Calu3 (cell line): ENCODE measurements around the gene EIF4B. TPM values are rescaled to one million over a fixed set of nuclear protein-coding genes. Genes with fewer than 3 reads are reported as not detected.
"Not testable (repeated sequence)": the region's sequence is repeated elsewhere in the genome, so short reads cannot be mapped to it uniquely, and the experiment has no call there.

ENCODE experiments used
- BruUV-seq: library from RNA; stranded (reverse); fragments of 400-500 nt; replicated peaks from 2 replicates; lab custom pipeline; 2021; lab: Mats Ljungman, UMichigan
- CTCF ChIA-PET: fragments of 300-600 bp; sonication (Branson Sonifier 250); formaldehyde crosslinking; loops from one replicate; lab custom pipeline; 2022; ENCODE audit warnings: antibody characterized with exemption; lab: Charles Lee
- DNase-seq: peaks from one replicate; pipeline ENCODE4 v3.0.0; 2022
- H3K27ac Mint-ChIP-seq: one replicate; pipeline ENCODE4 v1.8.0; 2022; ENCODE audit warnings: mixed read lengths; ENCODE audit not compliant: unreplicated experiment
- H3K27me3 Mint-ChIP-seq: one replicate; pipeline ENCODE4 v1.8.0; 2022; ENCODE audit warnings: mixed read lengths; ENCODE audit not compliant: unreplicated experiment
- H3K36me3 Mint-ChIP-seq: one replicate; pipeline ENCODE4 v1.8.0; 2022; ENCODE audit warnings: mild to moderate bottlenecking, moderate library complexity, mixed read lengths; ENCODE audit not compliant: insufficient read depth, unreplicated experiment
- H3K4me1 Mint-ChIP-seq: one replicate; pipeline ENCODE4 v1.8.0; 2022; ENCODE audit warnings: mild to moderate bottlenecking, low read depth, mixed read lengths; ENCODE audit not compliant: unreplicated experiment
- H3K4me3 Mint-ChIP-seq: one replicate; pipeline ENCODE4 v1.8.0; 2022; ENCODE audit warnings: mild to moderate bottlenecking, low read depth, moderate library complexity, mixed read lengths; ENCODE audit not compliant: unreplicated experiment
- H3K9me3 Mint-ChIP-seq: one replicate; pipeline ENCODE4 v1.8.0; 2022; ENCODE audit warnings: low read depth, mixed read lengths; ENCODE audit not compliant: unreplicated experiment
- CTCF ChIP-seq: fragments of 200-600 bp; IDR thresholded peaks from one replicate; pipeline ENCODE4 v1.8.0; 2022; ENCODE audit warnings: antibody characterized with exemption; ENCODE audit not compliant: unreplicated experiment
- intact Hi-C: fragments of 100-400 bp; cut with micrococcal nuclease; formaldehyde crosslinking; loops from one replicate; pipeline ENCODE4 v1.10.0; 2022; ENCODE audit not compliant: unreplicated experiment
- total RNA-seq: library from RNA; stranded (reverse); gene quantifications from 2 replicates; pipeline ENCODE4 v1.2.3, GENCODE V29; 2022

The EIF4B gene
- total RNA-seq, 1 experiment from 2014 or later: 272 TPM

GRCh38 chr12:53005215-53005985 is 856 bp upstream of the EIF4B start:
- Mint-ChIP-seq H3K27ac (peak overlapping the region; percentile 94), H3K4me1 (peaks cover 23% of the 10 kb centered on the region), H3K9me3 (no peaks in the 10 kb centered on the region), H3K4me3 (peak overlapping the region; percentile 95), H3K36me3 (peaks cover 49% of the 10 kb centered on the region), H3K27me3 (no peaks in the 10 kb centered on the region)
- no peak for TF ChIP-seq CTCF
- TSS peak; percentile 90 for BruUV-seq
- CTCF ChIA-PET: interaction anchor here (0.5 to 1.2 kb wide), 6 partner anchors 11 to 858 kb away, joined by 3 to 5 read pairs (median 4); partner anchors contain the start of gene SPRYD3
- DNase-seq: no peak
- intact Hi-C loops: no loop called here

- TF ChIP-seq CTCF: no peak
- intact Hi-C loops: loop anchor here (2.0 kb wide), 1 partner anchor 14 kb away; no protein-coding TSS in a partner anchor
- peaks cover 51% of the 10 kb centered on the region for H3K36me3 Mint-ChIP-seq
- H3K27me3 Mint-ChIP-seq: no peaks in the 10 kb centered on the region
- CTCF ChIA-PET: interaction anchor here (0.7 to 1.3 kb wide), 4 partner anchors 22 to 860 kb away, joined by 3 to 6 read pairs (median 4); no protein-coding TSS in a partner anchor
- no peaks in the 10 kb centered on the region for H3K9me3 Mint-ChIP-seq
- no TSS peak for BruUV-seq
- peaks cover 23% of the 10 kb centered on the region for H3K4me1 Mint-ChIP-seq
- H3K27ac Mint-ChIP-seq: peak overlapping the region; percentile 94
- peak overlapping the region; percentile 95 for H3K4me3 Mint-ChIP-seq
- DNase-seq: peak; percentile 70
Observed at GRCh38 chr12:53006810-53007309, 604 bp downstream of the EIF4B start.

- BruUV-seq: no TSS peak
- Mint-ChIP-seq H3K4me1 (peaks cover 23% of the 10 kb centered on the region), H3K27ac (peak overlapping the region; percentile 94), H3K9me3 (no peaks in the 10 kb centered on the region), H3K27me3 (no peaks in the 10 kb centered on the region), H3K36me3 (peaks cover 51% of the 10 kb centered on the region), H3K4me3 (peak overlapping the region; percentile 95)
- DNase-seq: no peak
- intact Hi-C loops: loop anchor here (2.0 kb wide), 1 partner anchor 15 kb away; no protein-coding TSS in a partner anchor
- CTCF ChIA-PET: interaction anchor here (1.3 kb wide), 1 partner anchor 23 kb away, joined by 3 read pairs; no protein-coding TSS in a partner anchor
- TF ChIP-seq CTCF: no peak
Observed at GRCh38 chr12:53007343-53007742, 1.1 kb downstream of the EIF4B start.

- peaks cover 57% of the 10 kb centered on the region for H3K36me3 Mint-ChIP-seq
- intact Hi-C loops, DNase-seq, H3K9me3 Mint-ChIP-seq, BruUV-seq, H3K27me3 Mint-ChIP-seq, H3K27ac Mint-ChIP-seq, CTCF ChIA-PET: not testable (repeated sequence)
- peak overlapping the region; percentile 95 for H3K4me3 Mint-ChIP-seq
- H3K4me1 Mint-ChIP-seq: peaks cover 23% of the 10 kb centered on the region
Observed at GRCh38 chr12:53008760-53009159, 2.5 kb downstream of the EIF4B start.
